ENCODE results near the gene COX7A1. TPM values are rescaled to one million over a fixed set of nuclear protein-coding genes. Genes with fewer than 3 reads are reported as not detected.
A peak's percentile ranks its signal among the peaks of the same experiment; 100 is the strongest.

Gene COX7A1
- total and polyA plus RNA-seq, 10 of the 15 experiments (the other 5 are each of a cell fraction or from before 2014, with no cell fraction given) = not detected

- H3K9me3 ChIP-seq (replicated peaks; ENCODE audit: control insufficient read depth, insufficient read depth, low read length) = no peaks in the 10 kb centered on the region
- H3K4me1 ChIP-seq (ENCODE audit: control insufficient read depth, insufficient read depth, low read length) = peaks cover 9% of the 10 kb centered on the region
- intact Hi-C loops (cut with micrococcal nuclease; ENCODE audit: unreplicated experiment) = loop anchor here (1.0 to 10.0 kb wide), 4 partner anchors 55 to 1259 kb away; partner anchors contain the start of genes THAP8, WDR62, ZNF146 and ZNF527
- peak within 1 kb of the TSS; percentile 88 for H2AFZ ChIP-seq (ENCODE audit: control insufficient read depth, low read depth, low read length)
- H3K27me3 ChIP-seq (replicated peaks in 1 of 2; ENCODE audit: control insufficient read depth in 2 of 2, insufficient read depth in 2 of 2, low read length in 1 of 2) = no peaks in the 10 kb centered on the region
- no peak for DNase-seq (ENCODE audit: low read depth, low spot score)
- ChIA-PET POLR2A (interaction anchor here (0.5 to 1.6 kb wide), 8 partner anchors 10 to 1828 kb away, joined by 3 to 11 read pairs (median 5); partner anchors contain the start of genes ALKBH6, CAPNS1, ZNF146 and ZNF565), RAD21 (ENCODE audit: unreplicated experiment) (interaction anchor here (0.6 to 1.9 kb wide), 9 partner anchors 12 to 472 kb away, joined by 3 to 5 read pairs (median 3); partner anchors contain the start of gene ALKBH6), SMC1A (ENCODE audit: uncharacterized antibody, unreplicated experiment) (interaction anchor here (0.9 to 2.9 kb wide), 6 partner anchors 12 to 99 kb away, joined by 3 to 12 read pairs (median 5); partner anchors contain the start of genes ZNF146 and ZNF565), CTCF (interaction anchor here (0.6 to 2.9 kb wide), 10 partner anchors 10 to 655 kb away, joined by 3 to 10 read pairs (median 4); partner anchors contain the start of gene THAP8)
- H4K20me1 ChIP-seq (ENCODE audit: control insufficient read depth, insufficient read depth) = no peaks in the 10 kb centered on the region
- peak within 1 kb of the TSS; percentile 96 for H3K9ac ChIP-seq (ENCODE audit: control insufficient read depth, insufficient read depth, low read length)
- in situ Hi-C loops (cut with MboI) = loop anchor here (10.0 kb wide), 1 partner anchor 369 kb away; the partner anchor contains the start of gene ZNF566
- H3K4me2 ChIP-seq (ENCODE audit: control insufficient read depth, insufficient read depth) = peak within 1 kb of the TSS; percentile 94
- H3K36me3 ChIP-seq (ENCODE audit: control insufficient read depth in 2 of 2, insufficient read depth in 2 of 2, low read length in 1 of 2) = peaks cover 4 to 6% of the 10 kb centered on the region in 2 experiments
- peak within 1 kb of the TSS; percentile 89 for H3K4me3 ChIP-seq
- FAIRE-seq = peak; percentile 31
- WGBS (ENCODE audit: insufficient coverage, insufficient replicate concordance, low lambda C conversion rate, missing lambda C conversion rate) = 4% methylated on average over 51 of the region's 59 CpGs
- peaks cover 24% of the 10 kb centered on the region for H3K79me2 ChIP-seq (ENCODE audit: control insufficient read depth, insufficient read depth, low read length)
- BruUV-seq (replicated peaks) = TSS peak; percentile 82
- ATAC-seq = peak; percentile 75
- H3K27ac ChIP-seq (ENCODE audit: control insufficient read depth, insufficient read depth) = peak within 1 kb of the TSS; percentile 80
- no peak for TF ChIP-seq CBFB (IDR thresholded peaks at IDR 0.05; ENCODE audit: low read depth)
- TF ChIP-seq DPF2 (IDR thresholded peaks at IDR 0.05) = no peak
- TF ChIP-seq POLR2A (IDR thresholded peaks at IDR 0.05; ENCODE audit: low read depth, low read length) = peak; percentile 97
- TF ChIP-seq ESRRA (IDR thresholded peaks at IDR 0.05; ENCODE audit: low read length) = no peak
- no peak; the same call in 1 of the 2 replicates for TF ChIP-seq HDGF (IDR thresholded peaks at IDR 0.05)
- no peak for TF ChIP-seq SPI1 (IDR thresholded peaks at IDR 0.05; ENCODE audit: borderline replicate concordance, insufficient read depth, low read depth, low read length)
- TF ChIP-seq TCF3 (IDR thresholded peaks at IDR 0.05; ENCODE audit: borderline replicate concordance, insufficient read depth, low read depth, low read length) = 0 out of 2 replicates have a peak, but pooled peaks have one; percentile 44
- TF ChIP-seq SIN3A (IDR thresholded peaks at IDR 0.05; ENCODE audit: low read depth, low read length) = no peak
- TF ChIP-seq SRF (IDR thresholded peaks at IDR 0.05; ENCODE audit: low read depth in 2 of 2, low read length in 2 of 2) = 0 out of 4 replicates have a peak, but pooled peaks of 1 of the 2 experiments have one; percentile 2
- TF ChIP-seq ZZZ3 (IDR thresholded peaks at IDR 0.05; ENCODE audit: control insufficient read depth, insufficient read length, low read depth) = no peak
- peak; percentile 52; the same call in 1 of the 2 replicates for TF ChIP-seq PAX5 (IDR thresholded peaks at IDR 0.05; ENCODE audit: borderline replicate concordance, low read depth, low read length)
- no peak for TF ChIP-seq TCF12 (IDR thresholded peaks at IDR 0.05; ENCODE audit: low read depth, low read length)
- TF ChIP-seq MTA3 (IDR thresholded peaks at IDR 0.05; ENCODE audit: borderline replicate concordance, low read length) = no peak
- TF ChIP-seq TCF7 (IDR thresholded peaks at IDR 0.05; ENCODE audit: borderline replicate concordance) = no peak
- peak; percentile 73; the same call in 1 of the 2 replicates for TF ChIP-seq POLR2AphosphoS5 (IDR thresholded peaks at IDR 0.05; ENCODE audit: low read length)
- TF ChIP-seq ATF7 (IDR thresholded peaks at IDR 0.05; ENCODE audit: low read depth) = no peak
- TF ChIP-seq IKZF1 (conservative IDR thresholded peaks at IDR 0.05) = 0 out of 2 replicates have a peak, but pooled peaks have one; percentile 34
- TF ChIP-seq YY1 (IDR thresholded peaks at IDR 0.05; ENCODE audit: low read depth, low read length) = peak; percentile 90
- peak; percentile 51; the same call in 1 of the 2 replicates for TF ChIP-seq TARDBP (IDR thresholded peaks at IDR 0.05; ENCODE audit: borderline replicate concordance)
- TF ChIP-seq SMARCA5 (IDR thresholded peaks at IDR 0.05) = 0 out of 2 replicates have a peak, but pooled peaks have one; percentile 20
- no peak for TF ChIP-seq HDAC6 (IDR thresholded peaks at IDR 0.05; ENCODE audit: unreplicated experiment)
- TF ChIP-seq HDAC2 (IDR thresholded peaks at IDR 0.05) = no peak
- peak; percentile 92; the same call in 1 of the 2 replicates for TF ChIP-seq CHD2 (IDR thresholded peaks at IDR 0.05; ENCODE audit: borderline replicate concordance, low read depth, low read length)
- TF ChIP-seq MTA2 (IDR thresholded peaks at IDR 0.05; ENCODE audit: low read depth) = no peak
- no peak for TF ChIP-seq ZNF384 (IDR thresholded peaks at IDR 0.05; ENCODE audit: borderline replicate concordance, low read depth, low read length)
- no peak for TF ChIP-seq ATF3 (IDR thresholded peaks at IDR 0.05; ENCODE audit: borderline replicate concordance, extremely low read depth, low read depth, low read length)
These were observed 36.5 kb downstream of the COX7A1 start, which contains the start of gene TBCB for GRCh38 chr19:36115453-36116343. Gene TBCB (plus strand): TSS chr19:36115468. CDS start chr19:36115561, 93 bp downstream.

All from GM12878 (cell line).